H9 (cell line): ENCODE results near the gene PTPRN2. TPM values are rescaled to one million over a fixed set of nuclear protein-coding genes. Genes with fewer than 3 reads are reported as not detected.

Experiments
- DNase-seq: peaks from one replicate; pipeline ENCODE4 v3.0.0-alpha.2; 2017
- H2AFZ ChIP-seq: one replicate; pipeline ENCODE4 v1.6.1; 2013; ENCODE audit warnings: mild to moderate bottlenecking, low read length, control low read depth, moderate library complexity
- H2AK5ac ChIP-seq: 2 replicates; pipeline ENCODE4 v1.6.1; 2013; ENCODE audit warnings: low read length, control low read depth, mixed read lengths; ENCODE audit not compliant: insufficient read length
- H2BK120ac ChIP-seq: one replicate; pipeline ENCODE4 v1.6.1; 2013; ENCODE audit warnings: low read depth, mild to moderate bottlenecking, low read length, control low read depth, inconsistent platforms; ENCODE audit not compliant: poor library complexity, severe bottlenecking
- H2BK12ac ChIP-seq: 2 replicates; pipeline ENCODE4 v1.6.1; 2013; ENCODE audit warnings: low read length, control low read depth, mixed read lengths, low read depth; ENCODE audit not compliant: insufficient read length
- H2BK15ac ChIP-seq: 2 replicates; pipeline ENCODE4 v1.6.1; 2013; ENCODE audit warnings: low read depth, low read length, control low read depth
- H2BK20ac ChIP-seq: one replicate; pipeline ENCODE4 v1.6.1; 2013; ENCODE audit warnings: low read depth, mild to moderate bottlenecking, low read length, control low read depth, inconsistent platforms; ENCODE audit not compliant: poor library complexity, severe bottlenecking
- H2BK5ac ChIP-seq: 2 replicates; pipeline ENCODE4 v1.6.1; 2013; ENCODE audit warnings: low read length, control low read depth, mixed read lengths; ENCODE audit not compliant: insufficient read length
- H3K14ac ChIP-seq: 2 replicates; pipeline ENCODE4 v1.6.1; 2013; ENCODE audit warnings: low read length, control low read depth; ENCODE audit not compliant: insufficient read depth
- H3K18ac ChIP-seq: 2 replicates; pipeline ENCODE4 v1.6.1; 2013; ENCODE audit warnings: low read depth, mild to moderate bottlenecking, mixed read lengths, low read length, control low read depth; ENCODE audit not compliant: insufficient read length
- H3K23ac ChIP-seq: 2 replicates; pipeline ENCODE4 v1.6.1; 2013; ENCODE audit warnings: low read length, control low read depth, mixed read lengths, low read depth; ENCODE audit not compliant: insufficient read length
- H3K23me2 ChIP-seq: 2 replicates; pipeline ENCODE4 v1.6.1; 2013; ENCODE audit warnings: low read depth, mild to moderate bottlenecking, mixed read lengths, low read length, control low read depth; ENCODE audit not compliant: insufficient read length, poor library complexity, severe bottlenecking
- H3K27ac ChIP-seq: 2 replicates; pipeline ENCODE4 v1.5.1; 2013; ENCODE audit warnings: low read length, control low read depth, mixed read lengths, low read depth; ENCODE audit not compliant: insufficient read length
- H3K27me3 ChIP-seq: 2 replicates; pipeline ENCODE4 v1.6.1; 2013; ENCODE audit warnings: low read length, control low read depth, inconsistent platforms; ENCODE audit not compliant: insufficient read depth
- H3K4ac ChIP-seq: 2 replicates; pipeline ENCODE4 v1.6.1; 2013; ENCODE audit warnings: low read depth, mild to moderate bottlenecking, control low read depth, inconsistent platforms, low read length, moderate library complexity
- H3K4me1 ChIP-seq: 2 replicates; pipeline ENCODE4 v1.6.1; 2013; ENCODE audit warnings: low read length, control low read depth, inconsistent platforms; ENCODE audit not compliant: insufficient read depth
- H3K4me2 ChIP-seq: 2 replicates; pipeline ENCODE4 v1.6.1; 2013; ENCODE audit warnings: low read length, control low read depth, mixed read lengths; ENCODE audit not compliant: insufficient read length, insufficient read depth
- H3K56ac ChIP-seq: 2 replicates; pipeline ENCODE4 v1.6.1; 2013; ENCODE audit warnings: low read depth, mild to moderate bottlenecking, mixed read lengths, low read length, control low read depth; ENCODE audit not compliant: insufficient read length
- H3K79me1 ChIP-seq: 2 replicates; pipeline ENCODE4 v1.6.1; 2013; ENCODE audit warnings: low read depth, mild to moderate bottlenecking, moderate library complexity, low read length, control low read depth, inconsistent platforms; ENCODE audit not compliant: insufficient read depth, poor library complexity, severe bottlenecking
- H3K79me2 ChIP-seq: 2 replicates; pipeline ENCODE4 v1.6.1; 2013; ENCODE audit warnings: low read length, control low read depth, inconsistent platforms; ENCODE audit not compliant: insufficient read depth
- H3K9ac ChIP-seq: 2 replicates; pipeline ENCODE4 v1.6.1; 2013; ENCODE audit warnings: low read length, control low read depth, mixed read lengths; ENCODE audit not compliant: insufficient read length; ENCODE audit errors: extremely low read depth
- H3K9me3 ChIP-seq: one replicate; pipeline ENCODE4 v1.6.1; 2013; ENCODE audit warnings: low read depth, low read length, inconsistent platforms; ENCODE audit not compliant: control insufficient read depth
- H3T11ph ChIP-seq: one replicate; pipeline ENCODE4 v1.6.1; 2013; ENCODE audit warnings: mild to moderate bottlenecking, low read length, control low read depth, inconsistent platforms
- H4K20me1 ChIP-seq: one replicate; pipeline ENCODE4 v1.6.1; 2013; ENCODE audit not compliant: control insufficient read depth, insufficient read length, insufficient read depth
- H4K5ac ChIP-seq: 2 replicates; pipeline ENCODE4 v1.6.1; 2013; ENCODE audit warnings: low read depth, mild to moderate bottlenecking, mixed read lengths, low read length, control low read depth; ENCODE audit not compliant: insufficient read length
- H4K8ac ChIP-seq: replicated peaks from 2 replicates; pipeline ENCODE4 v1.6.1; 2013; ENCODE audit warnings: low read length, control low read depth, mixed read lengths, low read depth; ENCODE audit not compliant: insufficient read length
- H4K91ac ChIP-seq: 2 replicates; pipeline ENCODE4 v1.6.1; 2013; ENCODE audit warnings: low read depth, mild to moderate bottlenecking, moderate library complexity, mixed read lengths, low read length, control low read depth; ENCODE audit not compliant: insufficient read length
- H3K27ac Mint-ChIP-seq, 3 experiments: 2 replicates in 2 of 3; 3 replicates in 1 of 3; pipeline ENCODE4 v1.8.0; 2020 to 2021; ENCODE audit warnings: mixed read lengths in 3 of 3, mild to moderate bottlenecking in 1 of 3, moderate library complexity in 1 of 3
- H3K27me3 Mint-ChIP-seq: 2 replicates; pipeline ENCODE4 v1.8.0; 2021; ENCODE audit warnings: low read depth, mild to moderate bottlenecking, moderate library complexity, mixed read lengths
- H3K36me3 Mint-ChIP-seq, 3 experiments: 2 replicates in 2 of 3; 3 replicates in 1 of 3; pipeline ENCODE4 v1.8.0; 2020 to 2021; ENCODE audit warnings: low read depth in 3 of 3, mixed read lengths in 3 of 3; ENCODE audit not compliant: insufficient read depth in 1 of 3
- H3K4me1 Mint-ChIP-seq, 2 experiments: 2 replicates each; pipeline ENCODE4 v1.8.0; 2020; ENCODE audit warnings: mixed read lengths in 2 of 2
- H3K4me3 Mint-ChIP-seq, 2 experiments: 2 replicates in 1 of 2; 3 replicates in 1 of 2; pipeline ENCODE4 v1.8.0; 2020 to 2021; ENCODE audit warnings: mild to moderate bottlenecking in 2 of 2, mixed read lengths in 2 of 2, moderate library complexity in 1 of 2
- H3K9me3 Mint-ChIP-seq, 2 experiments: 2 replicates in 1 of 2; 3 replicates in 1 of 2; pipeline ENCODE4 v1.8.0; 2020; ENCODE audit warnings: mild to moderate bottlenecking in 2 of 2, mixed read lengths in 2 of 2, moderate library complexity in 1 of 2
- WGBS: extraction: QIAGEN DNeasy Blood & Tissue Kit; methylation state at CpG from one replicate; pipeline ENCODE4 v1.1.7; 2013; ENCODE audit warnings: missing lambda C conversion rate, low lambda C conversion rate, mixed read lengths; ENCODE audit not compliant: insufficient read length; ENCODE audit errors: extremely low coverage; 5-methylcytosine and 5-hydroxymethylcytosine counted together
- total RNA-seq: library from RNA; stranded (reverse); gene quantifications from 2 replicates; pipeline ENCODE4 v1.2.1, GENCODE V29; 2021
- TF ChIP-seq, protein P1 (sequence below): fragments of 200-600 bp; sonication (generic); conservative IDR thresholded peaks from 3 replicates; pipeline ENCODE4 v1.8.0; 2021; ENCODE audit warnings: antibody characterized with exemption, mild to moderate bottlenecking

The PTPRN2 gene
- total RNA-seq, 1 experiment from 2014 or later = 5.2 TPM

DNA sequence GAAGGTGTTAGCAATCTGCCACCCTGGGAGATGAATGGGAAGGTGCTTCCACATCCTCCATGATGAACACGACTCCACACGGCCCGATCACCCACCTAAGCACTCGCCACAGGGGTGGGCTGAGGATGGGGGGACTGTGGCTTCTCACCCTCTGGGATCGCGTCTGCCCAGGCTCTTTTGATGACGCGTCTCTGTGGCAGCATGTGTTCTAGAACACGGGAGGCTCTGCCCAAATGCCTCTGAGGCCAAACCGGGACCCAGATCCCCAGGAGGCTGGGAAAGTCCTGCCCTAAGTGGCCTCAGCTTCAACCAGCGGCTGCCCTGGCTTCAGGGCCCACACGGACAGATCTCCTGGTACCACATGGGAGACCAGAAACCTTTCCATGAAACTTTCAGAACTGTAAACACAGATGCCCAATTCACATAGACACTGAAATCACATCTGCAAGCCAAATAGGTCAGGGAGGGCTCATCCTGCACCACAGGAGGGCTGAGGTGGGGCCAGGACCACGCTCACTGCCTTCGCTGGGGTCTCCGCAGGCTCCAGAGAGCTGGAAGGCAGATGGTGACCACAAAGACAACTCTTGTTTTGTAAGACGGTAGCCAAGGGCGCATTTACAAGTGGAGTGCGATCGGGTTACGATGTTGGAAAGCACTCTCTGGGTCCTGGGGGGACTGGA, 200.6 kb downstream of the PTPRN2 start:
- DNase-seq = no peak
- H3K4me1 Mint-ChIP-seq = peaks cover 34 to 36% of the 10 kb centered on the region in 2 experiments
- no peak overlapping the region for H4K91ac ChIP-seq
- no peak overlapping the region for H3K4me2 ChIP-seq
- peaks cover 5 to 11% of the 10 kb centered on the region in 2 experiments; a peak in 4 of 5 replicates for H3K9me3 Mint-ChIP-seq
- no peak overlapping the region for H3K4me3 Mint-ChIP-seq
- H2BK20ac ChIP-seq = no peak overlapping the region
- no peaks in the 10 kb centered on the region for H4K20me1 ChIP-seq
- H2BK15ac ChIP-seq = no peak overlapping the region
- no CpG with 5 or more reads among the region's 20 CpGs for WGBS
- H3T11ph ChIP-seq = no peak overlapping the region
- no peak overlapping the region for H3K23ac ChIP-seq
- H3K79me2 ChIP-seq = no peaks in the 10 kb centered on the region
- H3K9ac ChIP-seq = no peak overlapping the region
- H4K8ac ChIP-seq = no peak overlapping the region
- H3K56ac ChIP-seq = no peak overlapping the region
- H3K9me3 ChIP-seq = no peaks in the 10 kb centered on the region
- no peaks in the 10 kb centered on the region for H3K79me1 ChIP-seq
- peaks cover 0 to 4% (median 0%) of the 10 kb centered on the region in 3 experiments; a peak in 1 of 7 replicates for H3K36me3 Mint-ChIP-seq
- H4K5ac ChIP-seq = no peak overlapping the region
- peak overlapping the region; percentile 11 for H3K18ac ChIP-seq
- H3K4me1 ChIP-seq = no peaks in the 10 kb centered on the region; the same call in 1 of the 2 replicates
- H3K27me3 ChIP-seq = no peaks in the 10 kb centered on the region
- H3K27me3 Mint-ChIP-seq = peaks cover 37% of the 10 kb centered on the region
- no peak overlapping the region for H2AFZ ChIP-seq
- TF ChIP-seq, protein P1, sequence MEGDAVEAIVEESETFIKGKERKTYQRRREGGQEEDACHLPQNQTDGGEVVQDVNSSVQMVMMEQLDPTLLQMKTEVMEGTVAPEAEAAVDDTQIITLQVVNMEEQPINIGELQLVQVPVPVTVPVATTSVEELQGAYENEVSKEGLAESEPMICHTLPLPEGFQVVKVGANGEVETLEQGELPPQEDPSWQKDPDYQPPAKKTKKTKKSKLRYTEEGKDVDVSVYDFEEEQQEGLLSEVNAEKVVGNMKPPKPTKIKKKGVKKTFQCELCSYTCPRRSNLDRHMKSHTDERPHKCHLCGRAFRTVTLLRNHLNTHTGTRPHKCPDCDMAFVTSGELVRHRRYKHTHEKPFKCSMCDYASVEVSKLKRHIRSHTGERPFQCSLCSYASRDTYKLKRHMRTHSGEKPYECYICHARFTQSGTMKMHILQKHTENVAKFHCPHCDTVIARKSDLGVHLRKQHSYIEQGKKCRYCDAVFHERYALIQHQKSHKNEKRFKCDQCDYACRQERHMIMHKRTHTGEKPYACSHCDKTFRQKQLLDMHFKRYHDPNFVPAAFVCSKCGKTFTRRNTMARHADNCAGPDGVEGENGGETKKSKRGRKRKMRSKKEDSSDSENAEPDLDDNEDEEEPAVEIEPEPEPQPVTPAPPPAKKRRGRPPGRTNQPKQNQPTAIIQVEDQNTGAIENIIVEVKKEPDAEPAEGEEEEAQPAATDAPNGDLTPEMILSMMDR = no peak
- H3K27ac ChIP-seq = no peak overlapping the region
- H2BK120ac ChIP-seq = no peak overlapping the region
- H3K4ac ChIP-seq = no peak overlapping the region
- no peak overlapping the region for H2AK5ac ChIP-seq
- no peak overlapping the region for H2BK5ac ChIP-seq
- peak overlapping the region; percentile 66; the same call in 1 of the 2 replicates for H3K14ac ChIP-seq
- peak overlapping the region in 1 of 3 experiments; percentile 84; a peak in 1 of 7 replicates for H3K27ac Mint-ChIP-seq
- H2BK12ac ChIP-seq = no peak overlapping the region
- no peaks in the 10 kb centered on the region for H3K23me2 ChIP-seq
